Effector memory CD8-positive, alpha-beta T cell (primary cell): Measurements from ENCODE around the gene RNF224.
A peak's percentile ranks its signal among the peaks of the same experiment; 100 is the strongest.

Source experiments
- ATAC-seq: fragments of 150-1000 bp; cut with Tn5 transposase; replicated peaks from 2 replicates; pipeline ENCODE4 v1.10.0; 2021; ENCODE audit warnings: mild to moderate bottlenecking, moderate library complexity
- DNase-seq, 3 experiments: peaks; one replicate each; pipeline ENCODE4 v3.0.0; 2021
- H3K27ac Mint-ChIP-seq, 2 donors: one replicate each; pipeline ENCODE4 v1.8.0; 2022; ENCODE audit warnings: mild to moderate bottlenecking in 2 of 2, mixed read lengths in 2 of 2, moderate library complexity in 2 of 2
- H3K27me3 Mint-ChIP-seq, 2 donors: one replicate each; pipeline ENCODE4 v1.8.0; 2022; ENCODE audit warnings: mixed read lengths in 2 of 2
- H3K36me3 Mint-ChIP-seq: one replicate; pipeline ENCODE4 v1.8.0; 2022; ENCODE audit warnings: mild to moderate bottlenecking, moderate library complexity, mixed read lengths; ENCODE audit not compliant: insufficient read depth
- H3K4me1 Mint-ChIP-seq, 2 donors: one replicate each; pipeline ENCODE4 v1.8.0; 2022; ENCODE audit warnings: low read depth in 2 of 2, mixed read lengths in 2 of 2
- H3K4me3 Mint-ChIP-seq, 2 donors: one replicate each; pipeline ENCODE4 v1.8.0; 2022; ENCODE audit warnings: mild to moderate bottlenecking in 2 of 2, mixed read lengths in 2 of 2, moderate library complexity in 2 of 2
- H3K9me3 Mint-ChIP-seq, 2 donors: one replicate each; pipeline ENCODE4 v1.8.0; 2022; ENCODE audit warnings: mixed read lengths in 2 of 2

The RNF224 gene

GRCh38 chr9:137270929-137271695 lies 43.8 kb downstream of the RNF224 start:
- H3K9me3 Mint-ChIP-seq: no peaks in the 10 kb centered on the region
- H3K4me1 Mint-ChIP-seq: peaks cover 16 to 18% of the 10 kb centered on the region in 2 donors
- ATAC-seq (peak; percentile 72), DNase-seq (no peak)
- peaks cover 25% of the 10 kb centered on the region for H3K36me3 Mint-ChIP-seq
- H3K27ac Mint-ChIP-seq: peak overlapping the region in 1 of 2 donors; percentile 44
- H3K27me3 Mint-ChIP-seq: no peaks in the 10 kb centered on the region
- peak overlapping the region in 1 of 2 donors; percentile 12 for H3K4me3 Mint-ChIP-seq

GRCh38 chr9:137271696-137272076 lies 44.4 kb downstream of the RNF224 start:
- Mint-ChIP-seq H3K36me3 (peaks cover 25% of the 10 kb centered on the region), H3K27ac (peak overlapping the region in 1 of 2 donors; percentile 44), H3K9me3 (no peaks in the 10 kb centered on the region), H3K4me3 (peak overlapping the region in 1 of 2 donors; percentile 12), H3K27me3 (no peaks in the 10 kb centered on the region), H3K4me1 (peaks cover 18 to 19% of the 10 kb centered on the region in 2 donors)
- ATAC-seq (no peak), DNase-seq (no peak)

- no peak overlapping the region for H3K27ac Mint-ChIP-seq
- H3K9me3 Mint-ChIP-seq: no peaks in the 10 kb centered on the region
- no peaks in the 10 kb centered on the region for H3K27me3 Mint-ChIP-seq
- DNase-seq (no peak), ATAC-seq (no peak)
- peaks cover 23% of the 10 kb centered on the region in 2 donors for H3K4me1 Mint-ChIP-seq
- peaks cover 22% of the 10 kb centered on the region for H3K36me3 Mint-ChIP-seq
- H3K4me3 Mint-ChIP-seq: no peak overlapping the region
Measured at GRCh38 chr9:137272241-137273094, 45.2 kb downstream of the RNF224 start.

- H3K27me3 Mint-ChIP-seq: no peaks in the 10 kb centered on the region
- H3K27ac Mint-ChIP-seq: no peak overlapping the region
- DNase-seq (no peak), ATAC-seq (no peak)
- peaks cover 23 to 26% of the 10 kb centered on the region in 2 donors for H3K4me1 Mint-ChIP-seq
- H3K4me3 Mint-ChIP-seq: no peak overlapping the region
- H3K36me3 Mint-ChIP-seq: peaks cover 16% of the 10 kb centered on the region
- H3K9me3 Mint-ChIP-seq: no peaks in the 10 kb centered on the region
Measured at GRCh38 chr9:137273095-137273490, 45.8 kb downstream of the RNF224 start.

- Mint-ChIP-seq H3K4me1 (peaks cover 19 to 26% of the 10 kb centered on the region in 2 donors), H3K36me3 (peaks cover 14% of the 10 kb centered on the region), H3K27ac (peak overlapping the region in 1 of 2 donors; percentile 38), H3K27me3 (no peaks in the 10 kb centered on the region), H3K4me3 (no peak overlapping the region), H3K9me3 (no peaks in the 10 kb centered on the region)
- ATAC-seq (no peak), DNase-seq (no peak)
Measured at GRCh38 chr9:137273611-137274320, 46.5 kb downstream of the RNF224 start.

GRCh38 chr9:137275203-137275587 lies 47.9 kb downstream of the RNF224 start:
- Mint-ChIP-seq H3K9me3 (no peaks in the 10 kb centered on the region), H3K27ac (peak overlapping the region in 1 of 2 donors; percentile 9), H3K4me3 (peak overlapping the region in 1 of 2 donors; percentile 28), H3K36me3 (peaks cover 7% of the 10 kb centered on the region), H3K27me3 (no peaks in the 10 kb centered on the region), H3K4me1 (peaks cover 18 to 21% of the 10 kb centered on the region in 2 donors)
- no peak for DNase-seq
- ATAC-seq: no peak

GRCh38 chr9:137275588-137276472 lies 48.5 kb downstream of the RNF224 start:
- Mint-ChIP-seq H3K27me3 (no peaks in the 10 kb centered on the region), H3K27ac (peak overlapping the region in 1 of 2 donors; percentile 9), H3K4me1 (peaks cover 18 to 22% of the 10 kb centered on the region in 2 donors), H3K4me3 (no peak overlapping the region), H3K36me3 (peaks cover 7% of the 10 kb centered on the region), H3K9me3 (no peaks in the 10 kb centered on the region)
- ATAC-seq (no peak), DNase-seq (no peak)

- Mint-ChIP-seq H3K4me1 (peaks cover 13 to 16% of the 10 kb centered on the region in 2 donors), H3K36me3 (peaks cover 4% of the 10 kb centered on the region), H3K27ac (peak overlapping the region in 1 of 2 donors; percentile 91), H3K4me3 (peak overlapping the region; percentile 74 to 83), H3K27me3 (no peaks in the 10 kb centered on the region), H3K9me3 (no peaks in the 10 kb centered on the region)
- no peak for ATAC-seq
- no peak for DNase-seq
Measured at GRCh38 chr9:137276473-137277328, 49.4 kb downstream of the RNF224 start.

GRCh38 chr9:137277329-137278041 lies 50.2 kb downstream of the RNF224 start, which contains the start of gene TOR4A:
Gene TOR4A, plus strand, starts transcription at chr9:137277726. Its CDS starts 964 bp downstream, at chr9:137278690.
- Mint-ChIP-seq H3K4me3 (peak within 1 kb of the TSS; percentile 74 to 83), H3K27me3 (no peaks in the 10 kb centered on the region), H3K4me1 (peaks cover 13 to 17% of the 10 kb centered on the region in 2 donors), H3K27ac (peak within 1 kb of the TSS in 1 of 2 donors; percentile 91), H3K36me3 (peaks cover 4% of the 10 kb centered on the region), H3K9me3 (no peaks in the 10 kb centered on the region)
- DNase-seq: no peak
- ATAC-seq: peak; percentile 66

GRCh38 chr9:137278061-137278701 lies 50.9 kb downstream of the RNF224 start:
- Mint-ChIP-seq H3K4me1 (peaks cover 13 to 18% of the 10 kb centered on the region in 2 donors), H3K27ac (peak overlapping the region in 1 of 2 donors; percentile 55), H3K4me3 (peak overlapping the region; percentile 74 to 83), H3K9me3 (no peaks in the 10 kb centered on the region), H3K27me3 (no peaks in the 10 kb centered on the region), H3K36me3 (peaks cover 7% of the 10 kb centered on the region)
- DNase-seq (no peak), ATAC-seq (peak; percentile 30)
